Spleen (tissue), 11 donors: ENCODE measurements around the gene SAMD8. TPM values are rescaled to one million over a fixed set of nuclear protein-coding genes. Genes with fewer than 3 reads are reported as not detected.

ENCODE experiments used
- DNase-seq: peaks from one replicate; pipeline ENCODE4 v3.0.0-alpha.2; 2020
- H3K27ac ChIP-seq, 8 donors: fragments of 200-600 bp; sonication (generic) in 7 of 8; 1 replicate in 4 of 8; 2 replicates in 4 of 8; pipeline versions ENCODE4 v1.5.0 to v1.8.0; 2016 to 2021; ENCODE audit warnings: inconsistent platforms in 4 of 8, mild to moderate bottlenecking in 4 of 8, moderate library complexity in 1 of 8
- H3K27me3 ChIP-seq, 7 donors: fragments of 200-600 bp; sonication (generic) in 6 of 7; replicated peaks in 1 of 7; 1 replicate in 4 of 7; 2 replicates in 3 of 7; pipeline versions ENCODE4 v1.5.0 to v1.8.0; 2016 to 2021; ENCODE audit warnings: inconsistent platforms in 3 of 7, mild to moderate bottlenecking in 1 of 7
- H3K36me3 ChIP-seq, 6 donors: fragments of 200-600 bp; sonication (generic) in 5 of 6; 1 replicate in 4 of 6; 2 replicates in 2 of 6; pipeline versions ENCODE4 v1.5.0 to v1.8.0; 2016 to 2021; ENCODE audit warnings: inconsistent platforms in 2 of 6
- H3K4me1 ChIP-seq, 6 donors: fragments of 200-600 bp; sonication (generic) in 5 of 6; 1 replicate in 3 of 6; 2 replicates in 3 of 6; pipeline versions ENCODE4 v1.5.0 to v1.8.0; 2016 to 2021; ENCODE audit warnings: inconsistent platforms in 3 of 6
- H3K4me3 ChIP-seq, 8 donors: fragments of 200-600 bp; sonication (generic) in 7 of 8; 1 replicate in 4 of 8; 2 replicates in 4 of 8; pipeline versions ENCODE4 v1.5.0 to v1.8.0; 2016 to 2021; ENCODE audit warnings: inconsistent platforms in 4 of 8, mild to moderate bottlenecking in 4 of 8, moderate library complexity in 2 of 8
- H3K9me3 ChIP-seq, 8 donors: fragments of 200-600 bp; sonication (generic) in 7 of 8; 1 replicate in 4 of 8; 2 replicates in 4 of 8; pipeline versions ENCODE4 v1.5.0 to v1.8.0; 2016 to 2021; ENCODE audit warnings: inconsistent platforms in 4 of 8
- POLR2A ChIP-seq, 3 donors: fragments of 450-650 bp; IDR thresholded peaks; one replicate each; pipeline ENCODE4 v1.5.1; 2017; ENCODE audit warnings: antibody characterized with exemption in 3 of 3, mild to moderate bottlenecking in 1 of 3
- POLR2AphosphoS5 ChIP-seq, 3 donors: sonication (generic); formaldehyde crosslinking; IDR thresholded peaks; one replicate each; pipeline ENCODE4 v1.5.1; 2017; ENCODE audit warnings: antibody characterized with exemption in 3 of 3
- WGBS, 5 donors: extraction: QIAGEN DNeasy Blood & Tissue Kit in 3 of 5; methylation state at CpG; one replicate each; pipeline versions ENCODE4 v1.1.5 to v1.1.7; 2013 to 2018; 5-methylcytosine and 5-hydroxymethylcytosine counted together
- intact Hi-C: fragments of 100-400 bp; cut with DNase I; formaldehyde crosslinking; loops from one replicate; pipeline ENCODE4 v1.15.0; 2023; ENCODE audit warnings: low total_unique reads
- polyA plus RNA-seq, 3 donors: library from polyadenylated mRNA; stranded (reverse); fragments of 200-250 nt; gene quantifications; one replicate each; pipeline ENCODE4 v1.2.1, GENCODE V29; 2013
- total RNA-seq, 7 donors: library from RNA; depleted of rRNA in 3 of 7; stranded (reverse); fragments of >200 nt in 3 of 7; fragmentation: NEBNext Ultra II Directional in 4 of 7; extraction: Animal tissue kit (Norgen Biotek cat#: 25700) in 4 of 7; gene quantifications; one replicate each; pipeline versions ENCODE4 v1.1.0 to v1.2.1, GENCODE V29; 2016 to 2021
- TF ChIP-seq, protein P1 (sequence below), 11 experiments: fragments of 200-600 bp in 7 of 11; fragments of 450-650 bp in 4 of 11; sonication (generic) in 4 of 11; IDR thresholded peaks in 8 of 11; conservative IDR thresholded peaks in 3 of 11; 1 replicate in 7 of 11; 2 replicates in 4 of 11; pipeline versions ENCODE4 v1.4.0 to v1.8.0; 2016 to 2021; ENCODE audit warnings: antibody characterized with exemption in 11 of 11, inconsistent platforms in 4 of 11, mild to moderate bottlenecking in 1 of 11
- donor health status: healthy with polysubstance abuse.
- donor health status: DM: no; HTN: no; CAD: no; lungs with moderate emphysema.
- donor health status: DM: no; HTN: no; CAD: no.
- donor health status: Bipolar disorder and iron deficiency.
- donor health status: healthy.
- donor health status: DM: no; HTN: no; CAD: no.
- donor health status: DM: yes; HTN: yes; CAD: no.

The SAMD8 gene
- total and polyA plus RNA-seq, 10 donors, result 4.1 to 35.1 (median 25.2) TPM

DNA sequence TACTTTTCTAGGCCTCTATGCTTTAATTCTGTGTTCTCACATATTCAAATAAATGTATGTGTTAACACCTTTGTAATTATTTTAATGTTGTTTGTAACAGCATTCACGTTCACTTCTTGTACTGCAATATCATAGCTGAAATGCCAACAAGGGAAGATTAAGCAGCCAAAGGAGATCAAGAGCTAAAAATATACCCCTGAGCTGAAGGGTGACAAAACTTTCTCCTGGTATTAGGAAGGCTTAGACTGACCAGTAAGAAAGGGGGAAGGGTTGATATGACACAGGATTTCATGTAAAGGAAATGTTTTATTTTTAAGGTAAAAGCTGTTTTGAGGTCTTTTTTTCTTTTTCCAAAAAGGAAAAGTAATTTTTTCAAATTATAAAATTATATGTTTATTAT is 58.8 kb downstream of the SAMD8 start:
- Histone ChIP-seq H3K9me3 (no peaks in the 10 kb centered on the region), H3K27ac (no peak overlapping the region), H3K4me1 (peaks cover 13 to 35% (median 26%) of the 10 kb centered on the region in 6 donors), H3K27me3 (no peaks in the 10 kb centered on the region), H3K36me3 (peaks cover 0 to 86% (median 26%) of the 10 kb centered on the region in 6 donors), H3K4me3 (no peak overlapping the region)
- 76 to 93% (median 86%) methylated on average over 1 of the region's 1 CpG for WGBS, 5 donors
- DNase-seq, result no peak
- intact Hi-C loops, result no loop called here
- TF ChIP-seq POLR2A (IDR thresholded peaks at IDR 0.05), result no peak
- TF ChIP-seq, protein P1, sequence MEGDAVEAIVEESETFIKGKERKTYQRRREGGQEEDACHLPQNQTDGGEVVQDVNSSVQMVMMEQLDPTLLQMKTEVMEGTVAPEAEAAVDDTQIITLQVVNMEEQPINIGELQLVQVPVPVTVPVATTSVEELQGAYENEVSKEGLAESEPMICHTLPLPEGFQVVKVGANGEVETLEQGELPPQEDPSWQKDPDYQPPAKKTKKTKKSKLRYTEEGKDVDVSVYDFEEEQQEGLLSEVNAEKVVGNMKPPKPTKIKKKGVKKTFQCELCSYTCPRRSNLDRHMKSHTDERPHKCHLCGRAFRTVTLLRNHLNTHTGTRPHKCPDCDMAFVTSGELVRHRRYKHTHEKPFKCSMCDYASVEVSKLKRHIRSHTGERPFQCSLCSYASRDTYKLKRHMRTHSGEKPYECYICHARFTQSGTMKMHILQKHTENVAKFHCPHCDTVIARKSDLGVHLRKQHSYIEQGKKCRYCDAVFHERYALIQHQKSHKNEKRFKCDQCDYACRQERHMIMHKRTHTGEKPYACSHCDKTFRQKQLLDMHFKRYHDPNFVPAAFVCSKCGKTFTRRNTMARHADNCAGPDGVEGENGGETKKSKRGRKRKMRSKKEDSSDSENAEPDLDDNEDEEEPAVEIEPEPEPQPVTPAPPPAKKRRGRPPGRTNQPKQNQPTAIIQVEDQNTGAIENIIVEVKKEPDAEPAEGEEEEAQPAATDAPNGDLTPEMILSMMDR (IDR thresholded peaks at IDR 0.05 in 8 of 11, conservative IDR thresholded peaks at IDR 0.05 in 3 of 11), result no peak
- no peak for TF ChIP-seq POLR2AphosphoS5 (IDR thresholded peaks at IDR 0.05)

DNA sequence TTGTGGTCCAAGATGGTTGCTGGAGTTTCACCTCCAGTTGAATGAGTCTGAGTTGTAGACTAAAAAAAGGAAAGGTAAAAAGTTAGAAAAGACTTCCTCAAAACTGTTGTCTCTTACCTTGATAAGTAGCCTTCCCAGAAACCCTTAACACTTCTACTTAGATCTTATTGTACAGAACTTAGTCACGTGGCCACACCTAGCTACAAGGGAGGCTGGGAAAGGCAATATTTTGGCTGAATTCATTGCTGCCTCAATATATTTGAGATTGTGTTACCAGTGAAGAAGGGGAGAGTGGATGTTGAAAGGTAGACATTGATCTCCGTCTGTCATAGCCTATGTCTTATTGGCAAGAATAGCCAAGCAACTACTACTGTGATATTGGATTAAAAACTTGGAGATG is 63.6 kb downstream of the SAMD8 start:
- TF ChIP-seq POLR2A (IDR thresholded peaks at IDR 0.05), result no peak
- TF ChIP-seq, protein P1 (IDR thresholded peaks at IDR 0.05 in 8 of 11, conservative IDR thresholded peaks at IDR 0.05 in 3 of 11), result no peak
- TF ChIP-seq POLR2AphosphoS5 (IDR thresholded peaks at IDR 0.05), result no peak
- Histone ChIP-seq H3K4me3 (no peak overlapping the region), H3K36me3 (peaks cover 2 to 95% (median 33%) of the 10 kb centered on the region in 6 donors), H3K4me1 (no peaks in the 10 kb centered on the region), H3K27me3 (no peaks in the 10 kb centered on the region), H3K9me3 (no peaks in the 10 kb centered on the region), H3K27ac (no peak overlapping the region)
- intact Hi-C loops, result no loop called here
- WGBS, 5 donors, result 96 to 100% (median 99%) methylated on average over 2 of the region's 2 CpGs
- no peak for DNase-seq

DNA sequence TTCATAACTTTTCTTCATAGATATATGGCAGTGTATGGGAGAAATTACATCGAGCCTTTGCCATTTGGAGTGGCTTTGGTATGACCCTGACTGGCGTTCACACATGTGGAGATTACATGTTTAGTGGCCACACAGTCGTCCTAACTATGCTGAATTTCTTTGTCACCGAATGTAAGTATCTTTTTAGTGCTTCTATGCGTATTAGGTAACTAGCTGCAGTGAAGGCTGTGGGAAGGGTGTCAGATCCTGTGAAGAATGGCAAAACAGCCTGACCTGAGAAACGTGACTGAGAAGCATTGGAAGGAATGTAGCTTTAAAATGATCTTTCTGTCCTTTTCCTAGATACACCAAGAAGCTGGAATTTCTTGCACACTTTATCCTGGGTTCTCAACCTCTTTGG is 64.6 kb downstream of the SAMD8 start:
- WGBS, 5 donors, result 87 to 92% (median 89%) methylated on average over 6 of the region's 6 CpGs
- TF ChIP-seq POLR2A (IDR thresholded peaks at IDR 0.05) (no peak), POLR2AphosphoS5 (IDR thresholded peaks at IDR 0.05) (no peak)
- TF ChIP-seq, protein P1 (IDR thresholded peaks at IDR 0.05 in 8 of 11, conservative IDR thresholded peaks at IDR 0.05 in 3 of 11), result no peak
- intact Hi-C loops, result no loop called here
- no peaks in the 10 kb centered on the region for H3K4me1 ChIP-seq
- no peak overlapping the region for H3K4me3 ChIP-seq
- H3K27ac ChIP-seq, result no peak overlapping the region
- no peak for DNase-seq
- peaks cover 2 to 93% (median 33%) of the 10 kb centered on the region in 6 donors for H3K36me3 ChIP-seq
- H3K27me3 ChIP-seq, result no peaks in the 10 kb centered on the region
- H3K9me3 ChIP-seq, result no peaks in the 10 kb centered on the region

DNA sequence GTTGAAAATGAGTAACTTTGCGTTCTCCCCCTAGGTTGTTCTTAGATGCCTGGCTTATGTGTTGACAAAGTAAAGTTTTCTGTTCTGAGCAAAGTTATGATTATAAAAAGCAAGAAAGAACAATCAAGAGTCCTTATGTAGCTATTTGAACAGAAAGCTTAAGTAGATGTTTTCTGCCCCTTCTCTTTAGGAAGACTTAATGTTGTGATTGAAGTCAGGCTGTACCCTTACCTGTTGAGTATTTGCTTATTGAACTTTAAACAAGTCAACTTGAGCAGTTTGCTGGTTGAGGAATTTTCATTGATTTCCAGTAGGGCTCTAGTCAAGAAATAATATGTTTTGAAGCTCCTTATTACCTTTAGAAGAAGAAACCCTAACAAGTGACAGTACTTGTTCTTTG is 65.3 kb downstream of the SAMD8 start:
- WGBS, 5 donors, result 93 to 100% (median 97%) methylated on average over 1 of the region's 1 CpG
- H3K4me3 ChIP-seq, result no peak overlapping the region
- TF ChIP-seq POLR2A (IDR thresholded peaks at IDR 0.05), result no peak
- TF ChIP-seq POLR2AphosphoS5 (IDR thresholded peaks at IDR 0.05), result no peak
- TF ChIP-seq, protein P1 (IDR thresholded peaks at IDR 0.05 in 8 of 11, conservative IDR thresholded peaks at IDR 0.05 in 3 of 11), result no peak
- H3K9me3 ChIP-seq, result no peaks in the 10 kb centered on the region
- intact Hi-C loops, result no loop called here
- H3K27ac ChIP-seq, result no peak overlapping the region
- H3K4me1 ChIP-seq, result no peaks in the 10 kb centered on the region
- DNase-seq, result no peak
- H3K36me3 ChIP-seq, result peaks cover 2 to 87% (median 28%) of the 10 kb centered on the region in 6 donors
- H3K27me3 ChIP-seq, result no peaks in the 10 kb centered on the region
